GM18526 (cell line): Measurements from ENCODE around the gene FSCN2.
A peak's percentile ranks its signal among the peaks of the same experiment; 100 is the strongest.

ENCODE experiments used
- POLR2A ChIP-seq: IDR thresholded peaks from 3 replicates; pipeline ENCODE4 v1.6.1; 2011; ENCODE audit not compliant: insufficient read length; ENCODE audit errors: extremely low read depth

Gene FSCN2

GRCh38 chr17:81549031-81549557, 20.9 kb downstream of the FSCN2 start:
- no peak for TF ChIP-seq POLR2A

DNA sequence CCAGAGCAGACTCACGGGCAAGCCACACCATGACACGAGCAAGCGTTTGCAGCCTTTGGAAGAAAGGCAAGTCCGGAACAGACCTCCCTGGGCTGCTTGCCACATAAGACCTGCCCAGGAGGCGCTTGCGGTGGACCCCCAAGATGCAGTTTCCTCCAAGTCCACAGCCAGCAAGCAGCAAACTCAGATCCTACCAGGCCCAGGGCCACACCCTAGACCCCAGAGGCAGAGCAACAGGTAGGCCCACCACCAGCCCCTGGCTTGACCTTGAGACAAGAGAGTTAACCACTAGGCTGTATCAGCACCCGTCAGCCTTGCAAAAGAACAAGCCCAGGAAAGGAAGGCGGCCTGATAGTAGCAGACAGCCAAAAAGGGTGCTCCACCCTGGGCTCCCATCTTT, 21.6 kb downstream of the FSCN2 start:
- TF ChIP-seq POLR2A = no peak

GRCh38 chr17:81550285-81550684, 22.1 kb downstream of the FSCN2 start:
- no peak for TF ChIP-seq POLR2A

GRCh38 chr17:81550830-81551457, 22.8 kb downstream of the FSCN2 start:
- TF ChIP-seq POLR2A = no peak

DNA sequence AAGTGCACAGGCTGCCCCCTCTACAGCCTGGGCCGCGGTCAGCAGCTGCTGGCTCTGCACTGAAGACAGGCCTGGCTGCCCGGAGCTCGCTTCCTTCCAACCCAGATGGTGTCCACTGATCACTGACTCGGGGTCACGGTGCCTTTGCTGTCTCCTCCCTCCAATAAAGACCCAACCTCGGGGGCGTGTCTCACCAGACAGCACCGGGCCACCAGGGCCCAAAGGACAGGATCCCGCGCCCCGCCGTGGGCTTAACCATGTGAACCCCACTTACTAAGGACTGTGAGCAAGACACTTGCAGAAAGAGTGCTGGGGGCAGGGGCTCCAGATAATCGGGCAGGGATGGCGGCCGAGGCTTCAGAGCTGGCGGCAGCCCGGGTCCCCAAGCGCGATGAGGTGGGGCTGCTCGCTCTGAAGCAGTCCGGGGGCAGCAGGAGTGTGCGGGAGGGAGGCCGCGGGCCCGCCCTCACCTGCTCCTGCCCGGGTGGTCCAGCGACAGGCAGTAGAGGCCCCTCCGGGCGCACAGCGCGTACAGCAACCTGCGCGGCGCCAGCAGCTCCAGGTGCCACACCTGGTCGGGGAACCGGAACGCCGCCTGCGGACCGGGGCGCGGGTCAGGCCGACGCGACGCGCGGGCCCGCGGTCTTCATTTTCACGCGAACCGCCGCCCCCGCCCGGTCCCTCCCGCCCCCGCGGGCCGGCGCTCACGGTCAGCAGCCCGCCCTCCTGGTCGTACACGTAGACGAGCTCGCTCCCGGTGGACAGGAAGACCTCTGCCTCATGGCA, 23.5 kb downstream of the FSCN2 start:
- no peak for TF ChIP-seq POLR2A

- peak; percentile 88 for TF ChIP-seq POLR2A
Observed at GRCh38 chr17:81552244-81553017, 24.3 kb downstream of the FSCN2 start, which contains the start of gene FAAP100. Gene FAAP100 (minus strand): TSS chr17:81552353. CDS start chr17:81552330, 23 bp downstream.

- TF ChIP-seq POLR2A = peak; percentile 59
Observed at GRCh38 chr17:81553018-81553615, 24.9 kb downstream of the FSCN2 start.

DNA sequence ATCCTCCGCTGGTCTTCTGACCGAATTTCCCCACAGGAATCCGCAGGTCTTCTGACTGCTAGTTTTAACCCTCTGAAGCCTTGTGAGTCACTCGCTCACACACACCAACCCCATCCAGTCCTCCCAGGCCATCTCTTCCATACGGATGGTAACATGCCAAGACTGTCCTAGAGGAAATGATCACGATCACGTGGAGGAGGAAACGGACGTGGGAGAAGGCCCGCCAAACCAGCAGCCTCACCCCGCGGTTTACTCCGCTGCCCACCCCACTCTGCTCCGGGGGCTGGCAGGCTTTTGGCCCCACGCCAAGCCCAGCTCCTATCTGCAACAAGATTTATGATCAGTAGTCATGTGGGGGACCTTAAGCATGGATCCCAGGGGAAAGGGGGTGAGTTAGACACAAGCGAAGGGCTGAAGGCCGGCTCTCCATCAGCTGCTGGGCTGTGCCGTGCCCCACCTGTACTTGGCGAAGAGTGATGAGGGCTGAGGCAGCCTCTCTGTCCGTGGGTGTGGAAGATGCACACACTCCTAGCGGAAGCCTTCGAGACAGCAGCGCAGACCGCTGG, 25.5 kb downstream of the FSCN2 start:
- TF ChIP-seq POLR2A = no peak

DNA sequence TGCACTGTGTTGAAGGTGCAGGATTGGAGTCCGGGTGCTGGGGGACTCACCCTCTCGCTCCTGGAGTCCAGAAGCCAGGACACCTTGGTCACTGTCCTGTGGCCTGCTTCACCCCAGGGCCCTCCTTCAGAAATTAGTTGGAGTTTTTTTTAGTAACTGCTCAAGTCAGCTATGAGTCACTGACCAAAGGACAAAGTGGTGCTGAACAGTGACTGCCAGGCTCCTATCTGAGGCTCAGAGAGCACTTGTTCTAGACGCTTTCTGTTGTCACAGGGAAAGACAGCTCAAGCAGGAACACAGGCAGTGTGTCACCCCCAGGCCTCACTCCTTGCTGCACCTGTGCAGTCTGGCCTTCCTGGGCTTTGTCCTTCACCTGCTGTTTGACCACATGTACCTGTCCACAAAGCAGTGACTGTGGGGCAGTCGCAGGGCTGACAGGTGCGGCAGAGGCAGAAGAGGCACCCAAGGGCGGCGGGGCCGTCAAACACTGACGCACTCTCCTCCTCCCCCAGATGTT, 28.1 kb downstream of the FSCN2 start:
- no peak for TF ChIP-seq POLR2A

DNA sequence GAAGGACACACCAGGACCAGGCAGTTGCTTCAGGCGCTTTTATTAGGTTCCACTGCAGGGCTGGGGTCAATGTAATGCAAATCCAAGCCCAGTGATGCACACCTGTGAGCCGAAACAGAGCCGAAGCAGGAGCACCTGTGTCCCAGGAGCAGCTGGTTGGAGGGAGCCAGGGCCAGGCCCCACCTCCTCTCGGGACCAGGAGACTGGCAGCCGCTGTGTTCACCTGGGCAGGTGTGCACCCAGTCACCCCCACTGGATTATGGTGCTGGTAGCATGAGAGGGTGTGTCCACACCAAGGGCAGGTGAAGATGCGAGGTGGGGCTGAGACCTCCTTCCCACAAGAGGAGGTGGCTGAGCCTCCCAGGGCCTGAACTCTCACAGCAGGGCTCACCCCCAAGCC, 28.7 kb downstream of the FSCN2 start:
- TF ChIP-seq POLR2A = no peak

- TF ChIP-seq POLR2A = no peak
Observed at GRCh38 chr17:81557276-81558114, 29.3 kb downstream of the FSCN2 start.

DNA sequence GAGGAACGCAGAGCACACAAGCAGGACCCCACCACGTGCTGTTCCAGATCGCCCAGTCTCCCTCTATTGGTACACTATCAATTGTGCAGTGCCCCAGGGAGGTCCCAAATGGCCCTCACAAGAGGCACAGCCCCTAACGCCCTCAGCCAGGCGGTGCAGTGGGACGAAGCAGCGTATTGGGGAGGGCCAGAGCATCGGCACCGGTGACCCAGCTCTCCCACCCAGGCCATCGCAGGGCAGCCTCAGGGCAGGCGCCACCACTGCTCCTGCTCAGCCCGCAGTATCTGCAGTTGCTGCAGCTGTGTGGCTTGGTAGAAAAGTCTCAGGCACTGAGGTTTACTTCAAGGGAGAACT, 29.9 kb downstream of the FSCN2 start:
- TF ChIP-seq POLR2A = no peak

DNA sequence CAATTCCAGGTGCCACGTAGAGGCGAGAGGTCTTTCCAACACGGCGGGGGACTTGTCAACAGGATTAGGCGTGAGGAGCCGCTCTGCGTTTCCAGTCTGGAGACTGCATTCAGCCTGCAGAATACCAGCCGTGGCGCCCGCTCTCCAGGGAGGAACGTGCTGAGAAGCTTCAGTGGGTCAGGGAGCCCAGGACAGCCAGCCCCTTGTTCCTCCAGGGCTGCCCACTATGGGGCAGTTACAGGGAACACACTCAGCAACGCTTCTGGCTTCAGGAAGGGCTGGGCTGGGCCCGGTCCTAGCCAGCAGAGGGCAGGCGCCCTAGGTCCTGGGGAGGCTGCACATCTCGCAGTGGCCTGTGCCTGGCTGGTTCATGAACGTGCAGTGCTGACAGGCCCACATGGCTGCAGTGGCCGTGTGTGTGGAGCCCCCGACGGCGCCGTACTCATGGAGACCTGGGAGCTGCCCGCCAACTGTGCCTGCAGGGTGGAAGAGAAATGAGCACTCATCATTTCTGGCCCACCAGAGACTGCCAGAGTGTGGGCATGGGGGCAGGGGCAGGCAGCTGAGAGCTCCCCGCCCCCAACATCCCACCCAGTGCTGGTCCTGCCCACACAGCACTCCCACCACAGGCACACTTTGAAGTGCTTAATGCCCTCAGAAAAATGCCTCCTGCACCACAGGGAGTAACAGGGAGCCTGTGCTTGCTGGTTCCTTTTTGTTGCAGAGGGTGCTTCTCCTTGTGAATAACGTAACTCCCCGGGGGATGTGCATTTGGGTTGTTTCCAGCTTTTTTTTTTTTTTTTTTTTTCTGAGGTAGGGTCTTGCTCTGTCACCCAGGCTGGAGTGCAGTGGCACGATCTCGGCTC, 31.0 kb downstream of the FSCN2 start:
- no peak for TF ChIP-seq POLR2A
